ENCODE data around the gene NSL1.

The NSL1 gene

DNA sequence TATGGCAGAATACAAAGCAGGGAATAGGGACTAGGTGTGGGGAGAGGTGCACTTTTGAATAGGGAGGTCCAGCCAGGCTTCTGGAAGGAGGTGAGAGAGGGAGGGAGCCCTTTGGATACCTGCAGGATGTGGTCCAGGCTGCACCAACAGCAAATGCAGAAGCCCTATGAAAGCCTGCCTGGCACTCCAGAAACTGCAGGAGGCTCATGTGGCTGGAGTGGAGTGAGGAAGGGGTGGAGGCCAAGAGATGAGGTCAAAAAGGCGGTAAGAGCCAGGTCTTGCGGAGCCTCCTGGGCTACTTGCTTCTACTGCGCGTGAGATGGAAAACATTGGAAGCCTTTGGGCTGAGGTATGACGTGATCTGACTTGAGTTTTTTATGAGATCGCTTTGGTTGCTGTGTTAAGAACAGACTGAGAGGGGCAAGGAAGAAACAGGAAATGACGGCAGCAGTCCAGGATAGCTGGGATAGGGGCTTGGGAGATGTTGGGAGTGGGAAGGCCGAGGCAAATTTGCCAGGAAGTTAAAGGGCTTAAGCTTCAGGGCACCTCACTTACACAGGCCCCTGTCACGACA lies 87.5 kb downstream of the NSL1 start:
- DNase-seq (ENCODE audit: low read depth in 2 of 2) = no peak

DNA sequence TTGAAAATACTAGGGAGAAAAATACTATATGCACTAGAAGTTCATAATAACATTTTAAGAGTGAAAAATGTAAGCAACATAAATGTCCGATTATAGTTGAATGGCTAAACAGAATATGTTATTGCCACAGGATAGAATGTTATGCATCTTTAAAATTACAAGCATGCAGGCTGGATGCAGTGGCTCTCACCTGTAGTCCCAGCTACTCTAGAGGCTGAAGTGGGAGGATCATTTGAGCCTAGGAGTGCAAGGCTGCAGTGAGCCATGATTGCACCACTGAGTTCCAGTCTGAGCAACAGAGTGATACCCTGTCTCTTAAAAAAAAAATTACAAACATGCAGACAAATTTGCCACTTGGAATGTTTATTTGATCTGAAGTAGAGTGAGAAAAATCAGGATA lies 88.9 kb downstream of the NSL1 start:
- DNase-seq (ENCODE audit: low read depth in 2 of 2) = no peak

DNA sequence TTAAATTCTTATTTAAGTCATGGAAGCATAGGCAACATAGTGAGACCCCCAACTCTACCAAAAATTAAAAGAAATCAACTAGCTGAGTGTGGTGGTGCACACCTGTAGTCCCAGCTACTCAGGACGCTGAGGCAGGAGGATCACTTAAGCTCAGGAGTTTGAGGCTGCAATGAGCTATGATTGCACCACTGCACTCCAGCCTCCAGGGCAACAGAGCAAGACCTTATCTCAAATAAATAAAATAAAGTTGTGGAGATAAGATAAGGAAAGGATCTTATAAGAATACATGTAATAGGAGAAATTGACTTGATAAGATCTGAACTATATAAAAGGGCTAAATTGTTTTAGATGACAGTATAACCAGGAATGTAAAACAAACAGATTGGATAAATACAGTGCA lies 89.7 kb downstream of the NSL1 start:
- no peak for DNase-seq (ENCODE audit: low read depth in 2 of 2)

DNA sequence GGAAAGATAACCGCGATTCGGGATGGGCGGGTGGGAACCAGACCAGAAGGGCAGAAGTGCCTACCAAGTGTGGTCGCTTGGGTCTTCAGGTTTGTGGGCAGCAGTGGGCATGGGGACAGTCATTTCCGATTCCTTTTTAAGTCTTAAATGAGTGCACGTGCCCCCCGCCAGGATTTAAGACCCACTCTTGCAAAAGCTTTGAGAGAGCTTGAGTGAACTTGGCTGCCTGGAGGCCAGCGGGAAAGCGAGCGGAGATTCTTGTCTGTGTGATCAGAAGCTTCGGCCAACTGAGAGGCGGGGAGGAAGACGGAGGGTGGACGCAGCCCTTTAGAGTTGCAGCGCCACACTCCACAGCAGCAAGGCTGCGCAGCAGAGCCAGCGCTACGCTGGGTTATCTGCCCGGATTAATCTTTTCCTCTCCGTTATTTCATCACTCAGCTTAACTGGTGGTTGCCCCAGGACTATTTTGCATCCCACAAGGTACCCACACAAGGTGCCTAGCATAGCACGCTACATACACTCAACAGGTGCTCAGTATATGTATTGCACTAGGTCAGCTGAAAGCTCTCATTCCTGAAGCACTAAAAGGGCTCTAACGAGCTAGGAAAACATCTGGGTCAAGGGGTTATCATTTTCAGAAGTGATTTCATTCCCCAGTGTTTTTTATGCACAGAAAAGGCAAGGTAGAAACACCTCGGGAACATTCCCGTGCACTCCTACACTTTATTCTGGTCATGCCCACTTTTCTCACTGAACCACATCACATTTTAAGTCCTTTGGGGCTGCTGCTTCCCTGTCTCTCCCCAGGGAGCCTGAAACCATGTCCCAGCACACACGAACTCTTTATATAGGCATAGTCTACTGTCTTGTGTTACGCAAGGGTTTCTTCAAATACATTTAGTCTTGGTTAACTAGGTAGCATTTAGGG lies 90.4 kb downstream of the NSL1 start:
- peak; percentile 29 to 39 for DNase-seq (ENCODE audit: low read depth in 2 of 2)

DNA sequence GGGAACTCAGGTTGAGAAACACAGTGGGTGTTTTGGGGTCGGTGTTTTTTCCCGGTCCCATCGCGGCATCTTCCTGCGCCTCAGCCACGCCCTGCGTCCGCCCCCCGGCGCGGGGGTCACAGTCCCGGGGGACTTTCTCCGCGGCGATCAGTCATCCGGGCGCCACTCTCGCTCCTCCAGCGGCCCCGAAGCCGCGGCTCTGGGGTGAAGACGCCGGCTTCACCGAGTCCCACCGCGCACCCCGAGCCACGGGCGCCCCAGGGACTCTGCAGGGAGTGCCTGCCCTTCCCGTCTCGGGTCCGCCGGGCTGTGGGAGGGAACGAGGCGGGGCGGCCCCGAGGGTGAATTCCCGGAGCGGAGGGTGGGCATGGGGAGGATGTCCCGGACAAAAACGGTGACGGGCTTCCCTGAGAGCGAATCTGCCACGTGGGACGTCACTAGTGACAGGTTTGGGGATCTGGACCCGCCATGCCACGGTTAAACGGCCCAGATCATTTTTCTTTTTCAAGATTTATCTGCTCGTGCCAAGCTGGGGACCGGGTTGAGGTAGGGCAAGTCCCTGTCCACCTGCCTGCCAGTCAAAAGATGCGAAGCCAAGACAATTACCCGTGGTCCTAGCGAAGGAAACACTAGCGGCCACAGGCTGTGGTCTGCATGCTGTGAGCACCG lies 91.2 kb downstream of the NSL1 start:
- peak; percentile 59 to 83 for DNase-seq (ENCODE audit: low read depth in 2 of 2)

DNA sequence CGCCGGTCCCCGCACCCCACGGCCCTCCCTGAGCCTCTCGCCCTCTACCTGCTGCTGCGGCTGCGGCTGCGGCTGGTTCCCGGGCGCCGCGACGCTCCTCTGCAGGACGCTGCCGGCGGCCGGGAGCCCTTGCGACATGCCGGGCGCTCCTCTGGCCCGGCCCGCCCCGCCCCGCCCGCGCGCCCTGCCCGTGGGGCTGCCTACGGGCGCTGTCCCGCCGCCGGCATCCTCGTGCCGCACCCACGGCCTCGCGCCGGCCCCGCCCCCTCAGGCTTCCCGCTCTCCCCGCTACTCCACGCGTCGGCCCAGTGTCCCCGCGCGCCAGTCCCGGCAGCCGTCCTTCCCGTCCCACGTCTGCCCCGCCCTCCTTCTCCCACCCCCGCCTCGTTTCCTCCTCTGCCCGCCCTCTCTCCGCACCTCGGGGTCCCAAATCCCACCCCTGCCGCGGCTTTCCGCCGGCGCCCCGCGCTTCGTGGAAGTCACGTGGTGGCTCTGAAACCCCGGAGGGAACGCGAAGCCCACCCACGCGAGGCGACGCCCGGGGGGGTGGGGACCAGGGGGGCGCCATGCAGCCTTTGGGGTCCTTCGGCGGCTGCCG lies 91.9 kb downstream of the NSL1 start, which contains the start of gene BATF3:
Gene BATF3, minus strand, starts transcription at position 216 of the 598 bp plus-strand sequence. Its CDS starts 78 bp downstream, at position 138.
- DNase-seq (ENCODE audit: low read depth in 2 of 2) = peak in 1 of 2 donors; percentile 77

DNA sequence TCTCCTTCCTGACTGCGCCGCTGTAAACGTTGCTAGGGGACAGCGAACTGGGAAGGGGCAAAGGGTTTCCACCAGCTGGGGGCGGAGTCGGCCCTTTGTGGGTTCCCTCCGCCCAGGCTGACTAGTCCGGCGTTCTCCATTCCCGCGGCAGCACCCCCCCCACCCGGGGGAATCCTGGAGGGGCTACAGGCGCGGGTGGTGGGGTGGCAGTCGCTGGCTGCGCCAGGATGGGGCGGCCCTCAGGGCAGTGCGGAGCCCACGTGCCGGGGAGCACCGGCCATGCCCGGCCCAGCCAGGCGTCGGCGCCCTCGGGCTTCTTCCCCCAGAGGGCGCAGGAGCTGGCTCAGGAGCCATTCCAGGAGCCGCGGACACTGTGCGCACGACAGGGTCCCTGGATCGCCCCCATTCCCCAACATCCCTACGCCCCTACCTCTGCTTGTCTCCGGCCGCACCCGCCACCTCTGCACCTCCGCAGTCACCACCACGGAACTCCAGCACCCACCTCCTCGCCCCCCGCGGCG lies 92.4 kb downstream of the NSL1 start:
- peak; percentile 12 to 38 for DNase-seq (ENCODE audit: low read depth in 2 of 2)

DNA sequence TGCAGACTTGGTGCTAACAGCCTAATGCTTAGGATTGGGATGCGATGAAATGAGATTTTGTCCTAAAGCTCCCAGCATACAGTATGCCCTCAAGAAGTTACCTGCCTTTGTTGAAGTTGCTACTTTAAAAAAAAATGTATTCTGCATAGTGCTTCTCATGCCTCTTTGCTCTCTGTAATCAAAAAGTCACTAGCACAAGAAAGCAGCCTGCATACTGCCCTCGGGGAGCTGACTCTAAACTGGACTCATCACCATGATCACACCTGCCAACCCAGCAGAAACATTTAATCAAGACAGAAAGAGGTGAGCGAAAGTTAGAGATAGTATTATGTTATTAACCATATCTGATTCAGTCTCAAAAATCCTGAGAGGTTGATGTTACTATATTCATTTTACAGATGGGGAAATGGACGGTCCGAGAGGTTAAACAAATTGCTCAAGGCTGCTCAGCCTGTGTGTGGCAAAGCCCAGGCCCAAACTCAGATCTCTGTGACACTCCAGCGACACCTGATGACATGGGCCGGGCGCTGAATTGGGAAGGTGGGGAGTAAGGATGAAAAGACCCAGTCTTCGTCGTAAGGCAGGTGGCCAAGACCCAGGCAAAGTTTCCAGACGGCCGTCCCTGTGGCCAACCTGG lies 93.0 kb downstream of the NSL1 start:
- no peak for DNase-seq (ENCODE audit: low read depth in 2 of 2)

DNA sequence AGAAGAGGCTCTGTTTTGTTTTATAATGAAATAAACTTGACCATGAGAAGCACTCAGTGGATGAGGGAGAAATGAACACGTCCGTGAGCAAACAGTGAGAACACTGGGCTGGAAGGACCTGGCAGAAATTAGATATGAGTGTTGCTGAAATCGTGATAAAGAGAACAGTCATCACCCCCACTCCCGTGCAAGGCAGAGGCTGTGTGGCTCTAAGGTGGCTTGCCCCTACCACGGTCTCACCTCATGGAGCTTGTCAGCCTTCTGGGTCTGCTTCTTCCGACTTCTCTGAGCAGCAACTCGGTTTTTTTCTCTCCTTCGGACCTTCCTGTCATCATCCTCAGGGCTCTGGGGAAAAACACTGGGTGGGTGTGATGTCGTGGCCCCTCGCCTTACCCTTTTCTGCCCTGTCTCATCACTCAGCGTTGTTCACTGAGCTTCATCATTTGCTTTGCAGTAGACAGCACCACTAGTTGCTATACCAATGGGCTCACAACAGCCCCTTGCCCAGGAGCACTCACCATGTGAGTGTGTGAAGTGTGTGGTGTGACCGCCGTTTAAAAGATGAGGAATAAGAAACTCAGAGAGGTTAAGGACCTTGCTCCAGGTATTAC lies 94.8 kb downstream of the NSL1 start:
- no peak for DNase-seq (ENCODE audit: low read depth in 2 of 2)

DNA sequence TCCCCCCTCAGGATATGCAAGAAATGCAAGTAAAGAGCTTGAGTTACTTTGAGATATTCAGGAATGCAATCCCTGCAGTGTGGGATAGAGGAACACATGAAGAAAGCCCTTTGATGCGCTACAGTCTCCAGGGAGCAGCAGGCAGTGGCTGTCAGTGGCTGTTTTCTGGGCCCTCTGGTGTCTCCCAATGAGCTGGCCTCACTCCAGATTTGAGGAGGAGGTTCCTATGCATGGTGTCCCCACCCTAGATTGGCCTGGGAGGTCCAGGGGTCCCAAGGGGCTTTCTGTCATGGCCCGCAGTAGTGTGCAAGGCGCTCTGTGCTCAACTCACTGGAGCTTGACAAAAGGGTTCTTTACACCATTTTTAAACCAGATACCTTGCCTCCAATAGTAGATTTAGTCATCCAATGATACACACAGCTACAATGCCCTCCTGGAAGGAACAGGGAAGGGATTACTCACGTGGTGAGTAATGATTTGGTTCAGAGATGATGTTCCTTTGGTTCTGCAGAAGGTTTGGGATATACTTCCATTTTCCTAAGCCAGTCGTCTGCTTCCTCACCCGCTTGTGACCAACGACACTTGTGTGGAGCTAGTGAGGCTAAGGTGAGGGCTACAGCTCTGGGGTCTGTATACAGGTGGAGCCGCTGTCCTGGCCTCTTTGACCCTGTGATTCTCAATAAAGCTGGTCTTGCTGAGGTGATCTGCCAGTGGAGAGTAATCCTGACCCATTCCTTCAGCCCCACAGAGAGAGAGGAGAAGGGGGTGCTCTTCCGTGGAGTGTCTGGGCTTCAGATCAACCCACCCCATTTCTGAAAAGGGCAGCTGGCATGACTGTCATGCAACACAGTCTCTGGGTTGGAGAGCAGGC lies 98.6 kb downstream of the NSL1 start:
- no peak for DNase-seq (ENCODE audit: low read depth in 2 of 2)

DNA sequence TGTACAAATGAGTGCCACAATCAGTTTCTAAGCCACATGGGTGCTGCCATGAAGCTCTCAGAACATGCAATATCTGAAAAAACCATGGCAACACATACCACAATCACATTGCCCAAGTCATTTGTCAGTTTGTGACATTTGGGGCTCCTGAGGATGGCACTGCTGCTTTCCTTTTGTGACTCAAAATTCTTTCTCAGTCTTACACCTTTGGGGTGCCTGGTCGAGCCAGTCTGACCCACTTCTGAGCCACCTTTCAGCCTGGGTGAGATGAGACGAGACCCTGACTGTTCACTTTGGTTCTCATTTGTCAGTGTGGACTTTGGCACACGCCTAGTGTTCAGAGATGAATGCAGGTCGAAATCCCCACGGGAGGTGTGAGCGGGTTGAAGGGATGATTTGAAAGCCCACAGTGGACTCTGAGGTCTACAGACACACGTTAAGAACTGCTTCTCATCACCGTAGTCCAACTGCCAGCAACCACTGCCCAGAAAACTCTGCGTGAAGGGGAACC lies 100.0 kb downstream of the NSL1 start:
- DNase-seq (ENCODE audit: low read depth in 2 of 2) = no peak

DNA sequence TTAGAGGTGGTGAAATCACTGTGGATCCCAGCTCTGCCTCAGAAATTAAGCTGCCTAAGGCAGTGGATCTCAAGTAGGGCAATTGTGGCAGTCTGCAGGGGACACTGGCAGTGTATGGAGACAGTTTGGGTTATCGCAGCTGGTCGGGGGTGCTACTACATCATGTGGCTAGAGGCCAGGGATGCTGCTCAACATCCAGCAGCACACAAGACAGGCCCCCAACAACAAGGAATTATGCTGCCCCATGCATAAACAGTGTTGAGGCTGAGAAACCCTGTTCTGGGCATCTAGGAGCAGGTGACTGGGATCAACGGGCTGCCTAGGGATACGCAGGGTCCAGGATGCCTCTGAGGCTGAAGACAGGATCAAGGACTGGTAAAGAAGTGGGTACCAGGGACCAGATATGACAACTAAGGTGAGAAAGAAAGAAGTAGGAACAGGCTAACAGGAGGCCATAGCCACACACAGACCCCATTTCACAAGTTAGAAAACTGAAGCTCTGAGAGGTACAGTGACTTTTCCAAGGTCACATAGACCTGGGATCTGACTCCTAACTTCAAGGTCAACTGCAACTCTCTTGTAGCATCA lies 100.7 kb downstream of the NSL1 start:
- no peak for DNase-seq (ENCODE audit: low read depth in 2 of 2)

DNA sequence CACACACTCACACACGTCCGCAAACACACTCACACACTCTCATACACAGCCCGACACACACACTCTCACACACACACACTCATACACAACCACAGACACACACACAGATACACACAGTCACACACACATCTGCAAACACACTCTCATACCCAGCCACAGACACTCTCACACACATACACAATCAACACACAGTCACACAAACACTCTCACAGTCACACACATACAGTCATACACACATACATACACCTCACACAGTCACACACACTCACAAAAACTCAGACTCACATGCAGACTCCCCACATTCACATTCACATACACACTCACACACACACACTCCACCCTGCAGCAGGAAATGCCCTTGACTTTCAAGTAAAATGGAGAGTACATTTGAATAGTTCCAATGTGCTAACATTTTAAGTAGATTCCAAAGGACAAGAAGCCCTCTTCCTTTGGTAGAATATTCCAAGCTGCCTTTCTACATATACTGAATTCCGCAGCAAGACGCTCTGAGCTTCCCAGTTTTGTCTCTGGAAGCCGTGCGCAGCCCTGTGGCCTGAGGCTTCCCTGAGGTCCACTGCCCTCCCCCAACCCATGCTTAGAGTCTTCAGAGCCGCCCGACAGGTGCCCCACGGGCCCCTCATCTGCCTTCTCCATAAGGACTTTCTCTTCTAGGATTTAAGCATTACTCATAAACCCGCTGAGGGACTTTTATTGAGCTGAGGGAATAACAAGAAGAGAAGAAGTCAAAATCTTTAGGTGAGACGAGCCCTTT lies 101.6 kb downstream of the NSL1 start:
- DNase-seq (ENCODE audit: low read depth in 2 of 2) = no peak

DNA sequence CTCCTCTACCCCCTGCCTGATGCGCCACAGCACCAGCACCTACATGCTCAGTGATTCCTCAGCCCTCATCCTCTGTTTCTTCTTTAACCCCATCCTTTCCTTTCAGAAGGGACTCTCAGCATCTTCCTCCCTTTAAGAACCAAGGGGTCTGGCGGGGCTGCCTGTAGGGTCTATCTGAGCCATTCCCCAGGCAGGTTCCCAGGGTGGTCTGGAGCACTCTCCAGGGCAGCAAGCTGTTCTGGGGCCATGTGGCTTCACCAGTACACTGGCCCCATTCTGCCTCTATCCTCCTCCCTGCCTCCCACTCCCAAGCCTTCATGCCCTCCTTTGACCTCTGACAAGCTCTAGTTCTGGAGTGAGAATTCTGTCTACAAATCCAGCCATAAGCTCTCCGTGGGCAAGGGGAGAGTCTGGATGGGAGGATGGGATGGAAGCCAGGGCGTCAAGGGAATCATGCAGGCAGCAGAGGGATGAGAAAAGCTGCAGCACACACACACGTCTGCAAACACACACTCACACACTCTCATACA lies 102.3 kb downstream of the NSL1 start:
- no peak for DNase-seq (ENCODE audit: low read depth in 2 of 2)

DNA sequence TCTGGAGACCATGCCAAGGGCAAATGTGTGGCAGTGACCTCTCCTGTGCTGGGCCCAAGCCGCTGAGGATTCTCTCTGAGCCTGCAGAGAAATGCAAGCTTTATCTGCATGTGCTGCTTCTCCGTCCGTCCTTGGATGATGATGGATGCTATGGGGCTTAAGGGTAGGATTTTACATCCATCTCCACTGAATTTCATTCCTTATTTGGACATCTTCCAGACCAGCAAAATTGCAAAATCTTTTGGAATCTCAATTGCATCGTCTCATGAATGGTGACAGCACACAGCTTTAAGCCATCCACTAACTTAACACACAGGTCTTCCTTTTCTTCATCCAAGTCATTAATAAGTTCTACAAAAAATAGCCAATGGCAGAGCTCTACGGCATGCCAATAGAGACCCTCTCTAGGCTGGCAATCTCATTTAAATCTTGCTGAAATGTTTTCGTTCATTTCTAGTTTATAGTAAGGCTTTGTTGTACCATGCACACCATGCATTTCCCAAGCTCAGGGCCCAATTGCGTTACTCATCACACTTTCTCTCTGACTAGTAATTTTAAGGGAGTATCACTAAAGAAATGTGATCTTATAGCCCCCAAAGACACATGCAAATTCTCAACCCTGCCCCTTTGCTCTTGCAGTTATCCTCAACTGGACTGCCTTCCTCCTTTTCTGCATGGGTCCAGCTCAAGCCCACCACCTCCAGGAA lies 103.1 kb downstream of the NSL1 start:
- DNase-seq (ENCODE audit: low read depth in 2 of 2) = no peak

DNA sequence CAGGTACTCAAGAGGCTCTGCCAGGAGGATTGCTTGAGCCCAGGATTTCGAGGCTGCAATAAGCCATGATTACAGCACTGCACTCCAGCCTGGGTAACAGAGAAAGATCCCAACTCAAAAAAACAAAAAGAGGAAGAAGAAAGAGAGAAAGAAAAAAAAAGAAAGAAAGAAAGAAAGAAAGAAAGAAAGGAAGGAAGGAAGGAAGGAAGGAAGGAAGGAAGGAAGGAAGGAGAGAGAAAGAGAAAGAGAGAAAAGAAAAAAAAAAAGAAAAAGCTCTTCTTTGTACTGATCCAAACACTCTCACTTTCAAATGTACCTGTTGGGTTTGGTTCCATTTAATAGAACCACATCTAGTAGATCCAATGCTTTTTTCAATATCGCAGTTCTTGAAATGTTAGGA lies 103.8 kb downstream of the NSL1 start:
- no peak for DNase-seq (ENCODE audit: low read depth in 2 of 2)

DNA sequence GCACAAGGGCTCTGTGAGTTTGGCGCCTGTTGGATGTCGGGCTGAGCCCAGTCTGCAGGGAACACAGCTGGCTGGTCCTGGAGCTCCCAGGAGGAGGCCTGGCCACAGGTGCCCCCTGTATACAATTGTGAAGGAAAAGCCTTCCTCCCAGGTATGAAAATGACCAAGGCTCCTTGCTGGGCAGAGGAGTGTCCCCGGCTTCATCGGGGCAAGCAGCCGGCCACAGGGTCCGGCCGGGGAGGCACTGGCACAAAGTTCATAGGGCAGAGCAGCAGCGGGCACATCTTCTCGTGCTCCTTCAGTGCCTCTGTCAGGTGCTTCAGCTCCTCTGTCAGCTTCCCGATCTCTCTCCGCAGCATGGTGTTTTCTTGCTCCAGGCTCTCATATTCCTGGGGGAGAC lies 105.0 kb downstream of the NSL1 start:
- no peak for DNase-seq (ENCODE audit: low read depth in 2 of 2)

DNA sequence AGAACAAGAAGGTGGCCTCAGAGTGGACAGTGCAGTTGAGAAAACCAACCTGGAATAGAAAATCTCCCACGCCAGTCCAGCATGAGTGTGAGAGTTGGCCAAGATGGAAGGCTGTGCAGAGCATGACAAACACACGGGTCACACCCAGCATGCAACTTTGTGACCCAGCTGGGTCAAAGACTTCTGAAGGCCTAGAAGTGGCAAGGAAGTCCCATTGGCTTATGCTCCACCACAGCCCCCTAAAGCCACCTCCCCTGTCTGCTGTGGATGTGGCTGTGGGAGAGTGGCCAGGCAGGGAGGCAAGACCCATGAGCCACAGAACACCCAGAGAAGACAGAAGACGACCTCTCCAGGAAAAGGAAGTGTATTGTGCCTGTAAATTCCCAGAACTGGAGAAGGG lies 105.5 kb downstream of the NSL1 start:
- DNase-seq (ENCODE audit: low read depth in 2 of 2) = no peak

Measured in stimulated activated CD8-positive, alpha-beta memory T cell treated with anti-CD3 and anti-CD28 coated beads, Interleukin-7, amount 100 ng/mL, for 4 hours (primary cell).